Kidney capillary endothelial cell (primary cell): ENCODE data around the gene ARID3B.
"Not testable (repeated sequence)": the region's sequence is repeated elsewhere in the genome, so short reads cannot be mapped to it uniquely, and the experiment has no call there.

Experiments
- DNase-seq: peaks from one replicate; pipeline ENCODE4 v3.0.0-alpha.2; 2018; ENCODE audit warnings: low spot score

Gene ARID3B

DNA sequence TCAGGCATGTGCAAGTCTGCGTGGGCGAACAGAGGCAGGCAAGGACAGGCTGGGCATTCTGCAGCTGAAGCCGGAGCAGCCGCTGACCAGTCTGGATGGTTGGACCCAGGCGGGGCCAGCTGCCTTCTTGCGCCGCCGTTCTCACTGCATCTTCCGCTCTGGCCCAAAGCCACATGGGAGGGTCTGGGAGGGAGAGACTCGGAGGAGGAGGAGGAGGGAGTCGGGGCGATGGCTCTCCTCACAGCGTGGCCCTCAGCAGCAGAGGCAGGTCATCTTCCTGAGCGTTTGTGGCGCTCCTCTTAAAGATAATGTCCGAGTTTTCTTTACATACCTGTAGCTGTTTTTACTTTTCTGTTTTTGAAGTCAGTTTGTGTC, 80.5 kb downstream of the ARID3B start:
- no peak for DNase-seq

DNA sequence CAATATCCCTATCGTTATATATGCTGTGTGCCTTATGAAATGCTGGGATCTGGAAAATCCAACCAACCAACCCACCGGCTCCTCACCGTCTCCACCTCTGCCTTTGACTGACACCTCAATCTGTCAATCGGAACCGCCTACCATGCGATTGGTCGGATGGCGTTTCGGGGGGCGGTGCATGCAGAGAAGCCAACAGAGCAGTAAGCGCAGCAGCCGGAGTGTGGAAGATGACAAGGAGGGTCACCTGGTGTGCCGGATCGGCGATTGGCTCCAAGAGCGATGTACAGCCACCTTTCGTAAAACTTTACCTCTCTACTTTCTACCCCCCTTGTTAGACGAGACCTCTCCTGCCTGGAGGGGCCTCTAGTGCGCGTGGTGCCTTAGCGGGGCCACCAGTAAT, 80.9 kb downstream of the ARID3B start:
- no peak for DNase-seq

DNA sequence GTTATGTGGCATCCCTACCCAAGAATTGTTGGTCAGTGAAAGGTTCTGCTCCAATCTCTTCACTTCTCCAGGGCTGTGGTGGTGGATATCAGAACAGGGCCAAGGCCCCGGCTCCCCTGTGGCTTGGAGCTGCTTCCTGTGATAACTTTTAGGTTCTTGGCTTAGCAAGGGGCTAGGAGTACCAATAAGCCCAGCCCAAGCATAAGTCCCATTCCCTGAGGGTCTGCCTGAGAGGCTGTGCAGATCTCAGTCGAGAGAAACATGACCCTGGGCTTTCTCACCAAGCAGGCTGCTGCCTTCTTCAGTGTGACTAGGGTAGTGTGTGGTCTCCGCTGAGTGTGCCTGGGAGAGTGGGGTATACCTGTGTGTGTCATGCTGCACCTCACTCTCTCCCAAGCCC, 81.7 kb downstream of the ARID3B start:
- DNase-seq: no peak

DNA sequence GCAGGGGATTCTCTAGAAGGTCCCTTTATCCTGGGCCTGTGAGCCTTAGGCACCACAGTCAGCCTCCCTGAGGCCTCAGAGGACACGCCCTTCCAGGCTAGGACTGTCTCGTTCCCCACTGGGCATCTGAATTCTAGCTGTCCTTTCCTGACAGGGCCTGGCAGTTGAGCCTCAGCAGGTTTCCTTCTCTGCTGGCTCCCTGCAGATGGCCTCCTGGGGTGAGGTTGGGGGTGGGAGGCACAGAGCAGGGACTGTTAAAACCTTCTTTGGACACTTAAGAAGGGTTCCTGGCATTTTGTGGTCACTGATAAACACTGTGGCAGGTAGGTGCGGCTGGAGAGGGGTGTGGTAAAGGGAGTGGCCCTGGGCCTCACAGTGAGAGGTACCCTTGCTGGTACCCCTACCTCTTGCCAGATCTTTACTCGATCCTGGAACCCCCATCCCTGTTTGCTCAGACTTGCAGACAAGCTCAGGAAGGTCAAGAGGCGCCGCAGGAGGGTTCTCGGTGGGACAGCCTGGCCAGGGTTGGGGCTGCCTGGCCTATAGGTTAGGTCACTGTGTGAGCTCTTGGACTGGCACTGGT, 83.1 kb downstream of the ARID3B start:
- DNase-seq: no peak

DNA sequence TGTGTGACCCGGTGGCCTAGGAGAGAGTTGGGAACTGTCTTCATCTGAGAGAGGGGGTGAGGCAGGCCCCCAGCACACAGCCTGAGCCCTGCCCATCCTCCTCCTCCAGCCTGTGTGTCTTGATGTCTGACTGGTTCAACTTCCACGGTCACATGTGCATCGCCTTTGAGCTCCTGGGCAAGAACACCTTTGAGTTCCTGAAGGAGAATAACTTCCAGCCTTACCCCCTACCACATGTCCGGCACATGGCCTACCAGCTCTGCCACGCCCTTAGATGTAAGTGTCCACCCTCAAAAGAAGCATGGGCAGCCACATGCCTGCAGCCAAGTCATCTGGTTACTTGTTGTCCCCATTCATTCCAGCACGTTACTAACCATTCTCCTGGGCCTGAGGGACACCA, 84.7 kb downstream of the ARID3B start:
- DNase-seq: no peak

DNA sequence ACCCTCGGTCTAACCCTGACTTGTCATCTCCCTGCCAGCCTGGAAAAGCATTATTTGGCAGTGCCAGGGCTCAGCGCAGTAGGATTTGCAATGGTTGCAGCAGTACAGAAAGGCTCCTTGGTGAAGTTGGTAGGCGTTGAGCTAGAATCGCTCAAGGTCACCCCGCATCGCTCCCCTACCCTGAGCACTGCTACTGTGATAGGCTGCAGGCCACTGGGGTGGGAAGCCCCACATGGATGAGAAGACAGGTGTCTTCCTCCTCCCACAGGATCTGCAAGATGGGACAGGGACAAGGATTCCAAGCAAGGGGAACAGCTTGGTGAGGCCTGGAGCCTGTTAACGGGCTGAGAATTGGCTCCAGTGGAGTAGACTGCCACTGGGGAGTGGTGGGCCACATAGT, 85.3 kb downstream of the ARID3B start:
- DNase-seq: no peak

DNA sequence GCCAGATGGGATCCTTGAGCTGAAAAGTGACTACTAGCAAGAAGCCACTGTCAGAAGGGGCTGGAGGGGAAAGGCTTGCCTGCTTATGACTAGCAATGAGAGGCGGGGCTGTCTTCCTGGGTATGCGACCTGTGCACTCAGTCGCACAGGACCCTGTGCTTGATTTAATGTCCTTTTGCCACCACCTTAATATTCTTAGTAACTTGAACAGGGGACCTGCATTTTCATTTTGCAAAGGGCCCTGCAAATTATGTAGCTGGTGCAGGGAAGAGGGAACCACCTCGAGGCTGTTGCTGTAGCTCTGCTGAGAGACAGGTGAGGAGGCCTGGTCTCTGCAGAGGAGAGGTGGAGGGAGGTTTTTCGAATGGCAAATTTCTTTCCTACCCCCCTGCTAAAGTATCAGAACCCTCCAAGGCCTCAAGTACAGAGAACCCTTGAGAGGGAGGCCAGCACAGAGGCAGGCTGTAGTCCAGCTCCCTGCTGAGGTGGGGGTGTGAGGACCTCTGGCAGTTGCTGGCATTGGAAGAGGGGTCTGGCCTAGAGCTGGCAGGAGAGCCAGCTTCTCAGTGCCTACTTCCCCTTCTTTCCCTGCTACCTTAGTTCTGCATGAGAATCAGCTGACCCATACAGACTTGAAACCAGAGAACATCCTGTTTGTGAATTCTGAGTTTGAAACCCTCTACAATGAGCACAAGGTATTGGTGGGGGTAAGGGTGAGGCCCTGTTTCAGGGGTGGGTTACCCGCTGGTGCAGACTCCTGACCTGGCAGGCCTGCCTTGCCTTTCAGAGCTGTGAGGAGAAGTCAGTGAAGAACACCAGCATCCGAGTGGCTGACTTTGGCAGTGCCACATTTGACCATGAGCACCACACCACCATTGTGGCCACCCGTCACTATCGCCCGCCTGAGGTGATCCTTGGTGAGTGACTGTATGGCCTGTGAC, 86.0 kb downstream of the ARID3B start:
- DNase-seq: no peak

DNA sequence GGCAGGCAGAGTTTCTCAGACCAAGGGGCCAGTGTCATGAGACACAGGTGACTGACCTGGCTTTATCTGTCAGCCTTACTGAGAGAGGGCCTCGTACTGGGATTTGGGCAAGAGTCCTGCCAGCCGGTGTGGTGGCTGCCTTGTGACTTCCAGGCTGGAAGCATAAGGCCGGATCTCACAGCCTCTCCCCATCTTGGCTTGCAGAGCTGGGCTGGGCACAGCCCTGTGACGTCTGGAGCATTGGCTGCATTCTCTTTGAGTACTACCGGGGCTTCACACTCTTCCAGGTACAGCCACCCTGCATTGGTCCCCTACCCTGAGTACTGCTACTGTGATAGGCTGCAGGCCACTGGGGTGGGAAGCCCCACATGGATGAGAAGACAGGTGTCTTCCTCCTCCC, 86.7 kb downstream of the ARID3B start:
- DNase-seq: no peak

DNA sequence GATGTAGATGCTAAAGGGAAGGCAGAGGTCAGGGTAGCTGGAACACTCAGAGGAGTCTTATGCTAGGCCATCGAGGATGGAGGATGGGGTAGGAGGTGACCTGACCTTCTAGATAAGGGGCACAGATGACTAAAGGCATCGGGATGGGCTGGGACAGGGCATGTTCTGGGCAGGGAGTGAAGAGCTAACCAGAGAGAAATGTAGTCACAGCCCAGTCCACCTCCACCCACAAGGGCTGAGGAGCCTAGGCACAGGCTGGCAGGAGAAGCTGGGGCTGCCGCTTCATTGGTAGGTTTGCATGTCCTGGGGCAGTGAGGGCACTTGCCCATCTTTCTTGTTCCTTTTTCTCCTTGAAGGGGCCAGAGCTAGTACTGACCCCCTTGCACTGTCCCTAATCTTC, 87.2 kb downstream of the ARID3B start:
- no peak for DNase-seq

DNA sequence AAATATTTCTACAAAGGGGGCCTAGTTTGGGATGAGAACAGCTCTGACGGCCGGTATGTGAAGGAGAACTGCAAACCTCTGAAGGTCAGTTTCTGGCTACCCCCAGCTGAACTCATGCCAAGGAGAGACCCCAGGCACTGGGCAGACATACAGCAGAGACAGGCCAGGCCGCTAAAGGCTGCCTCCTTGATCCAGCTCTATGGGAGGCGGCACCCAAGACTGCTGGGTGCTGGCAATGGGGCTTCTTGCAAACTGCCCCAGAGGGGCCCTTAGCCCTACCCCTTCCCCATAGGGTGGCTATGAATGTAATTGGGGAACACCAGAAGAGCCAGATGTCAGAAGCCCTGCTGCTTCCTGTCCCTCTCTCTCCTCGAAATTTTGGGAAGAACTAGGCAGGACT, 87.9 kb downstream of the ARID3B start:
- DNase-seq: no peak

DNA sequence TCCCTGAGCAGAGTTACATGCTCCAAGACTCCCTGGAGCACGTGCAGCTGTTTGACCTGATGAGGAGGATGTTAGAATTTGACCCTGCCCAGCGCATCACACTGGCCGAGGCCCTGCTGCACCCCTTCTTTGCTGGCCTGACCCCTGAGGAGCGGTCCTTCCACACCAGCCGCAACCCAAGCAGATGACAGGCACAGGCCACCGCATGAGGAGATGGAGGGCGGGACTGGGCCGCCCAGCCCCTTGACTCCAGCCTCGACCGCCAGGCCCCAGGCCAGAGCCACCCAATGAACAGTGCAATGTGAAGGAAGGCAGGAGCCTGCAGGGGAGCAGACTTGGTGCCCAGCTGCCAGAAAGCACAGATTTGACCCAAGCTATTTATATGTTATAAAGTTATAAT, 88.7 kb downstream of the ARID3B start:
- DNase-seq: not testable (repeated sequence)

DNA sequence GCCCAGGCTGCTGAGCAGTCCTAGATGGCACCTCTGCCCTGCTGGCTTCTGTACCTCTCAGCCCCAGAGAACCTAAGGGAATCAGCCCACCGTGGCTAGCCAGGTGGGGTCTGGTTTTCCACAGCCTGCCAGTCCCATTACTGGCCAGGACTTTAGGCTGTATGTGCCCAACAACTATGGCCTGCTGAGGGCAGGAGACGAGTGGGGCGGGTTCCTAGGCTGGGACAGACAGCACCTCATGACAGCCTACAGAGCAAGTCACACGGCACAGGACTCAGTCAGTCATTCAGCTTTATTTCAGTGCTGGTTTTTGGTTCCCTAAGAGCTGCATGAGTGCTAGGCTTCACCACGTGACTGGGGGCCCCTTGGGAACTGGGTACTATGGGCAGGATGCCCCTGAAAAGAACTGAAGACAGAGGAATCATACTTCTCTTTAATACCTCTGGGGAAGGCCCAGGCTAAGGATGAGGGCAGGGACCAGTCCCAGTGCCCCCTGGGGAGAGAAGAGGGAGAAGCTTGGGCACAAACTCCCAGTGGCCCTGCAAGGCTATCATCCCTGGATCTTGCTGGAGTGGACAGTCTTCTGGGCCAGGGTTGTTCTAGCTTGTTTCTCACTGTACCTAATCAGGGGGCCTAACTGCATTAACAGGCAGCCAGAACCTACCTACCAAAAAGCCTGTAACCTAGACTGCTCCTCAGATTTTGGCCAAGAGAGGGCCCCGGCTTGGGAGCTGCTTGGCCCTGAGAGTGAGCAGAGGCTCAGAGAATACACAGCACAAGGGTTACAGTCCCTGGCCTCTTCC, 89.5 kb downstream of the ARID3B start:
- no peak for DNase-seq

DNA sequence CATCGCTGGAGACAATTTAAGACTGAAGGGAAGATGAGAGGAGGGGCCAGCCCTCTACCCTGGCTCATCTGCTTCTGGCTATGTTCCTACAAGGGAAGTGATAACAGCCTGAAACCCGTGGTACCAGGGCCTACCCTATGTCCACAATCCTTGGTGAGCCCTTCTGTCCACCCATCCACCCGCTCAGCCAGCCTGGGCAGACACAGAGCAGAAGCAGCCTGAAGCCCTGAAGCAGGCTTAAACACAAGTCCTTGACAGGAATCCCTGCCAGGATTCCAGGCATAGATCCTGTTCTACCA, 90.0 kb downstream of the ARID3B start:
- DNase-seq: no peak

DNA sequence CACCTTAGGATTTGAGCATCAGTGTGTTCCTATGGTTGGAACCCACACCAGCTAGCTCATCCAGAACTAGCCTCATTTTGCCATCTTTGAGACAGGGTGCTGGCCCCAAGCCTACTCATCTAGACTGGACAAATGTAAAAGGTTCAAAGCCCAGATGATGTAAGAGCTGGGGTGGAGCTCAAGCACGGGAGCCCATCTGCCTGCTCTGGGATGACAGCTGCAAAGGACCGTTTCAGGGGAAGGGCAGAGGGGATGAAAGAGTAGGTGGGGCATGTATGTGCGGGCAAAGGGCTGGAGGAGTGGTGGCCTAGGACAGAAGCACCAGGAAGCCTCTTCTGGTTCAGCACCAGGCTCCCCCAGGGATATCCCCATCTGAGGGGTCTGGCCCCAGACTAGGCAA, 90.4 kb downstream of the ARID3B start:
- DNase-seq: no peak

DNA sequence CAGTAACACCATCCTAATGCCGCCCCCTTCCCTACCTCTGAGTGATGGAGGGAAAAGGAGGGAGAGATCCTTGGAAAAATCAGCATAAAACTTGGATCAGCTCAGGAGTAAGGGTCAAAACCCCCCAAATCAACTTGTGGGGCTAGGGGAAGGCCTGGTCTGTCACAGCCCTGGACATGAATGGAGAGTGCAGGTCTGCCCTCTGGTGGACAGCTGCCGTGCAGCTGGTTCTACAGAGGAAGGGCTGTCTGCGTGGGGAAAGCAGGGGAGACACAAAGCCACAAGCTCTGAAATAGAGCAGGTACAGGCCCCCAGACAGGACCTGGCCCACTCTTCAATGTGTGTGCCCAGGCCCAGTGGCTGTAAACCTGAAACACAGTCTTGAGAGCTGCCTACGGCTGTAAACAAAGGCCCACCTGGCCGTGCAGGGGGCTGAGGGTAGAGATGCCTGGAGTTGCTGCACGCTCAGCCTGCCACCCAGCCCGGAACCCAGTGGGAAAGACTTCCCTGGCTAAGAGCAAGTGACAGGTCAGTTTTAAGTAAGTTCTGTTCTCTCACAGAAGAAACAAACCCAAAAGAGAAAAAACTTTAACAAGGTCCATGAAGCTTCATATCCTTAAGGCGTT, 91.0 kb downstream of the ARID3B start:
- DNase-seq: peak; percentile 48

DNA sequence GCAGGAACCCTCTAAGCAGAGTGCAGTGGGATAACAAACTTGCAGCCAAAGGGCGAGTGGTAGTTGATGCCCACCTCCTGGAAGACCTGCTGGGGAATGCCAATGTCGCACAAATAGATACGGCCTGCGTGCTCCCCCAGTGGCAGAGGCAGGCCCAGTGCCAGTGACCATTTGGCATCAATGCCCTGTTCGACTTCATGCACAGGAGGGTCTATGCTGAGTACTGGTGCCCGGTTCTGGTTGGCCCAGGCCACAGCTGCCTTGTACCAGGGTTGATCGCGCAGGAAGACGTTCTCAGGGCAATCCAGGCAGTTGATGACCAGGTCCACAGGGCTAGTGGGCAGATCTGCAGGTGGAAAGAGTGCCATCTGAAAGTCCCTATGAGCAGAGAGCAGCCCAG, 91.6 kb downstream of the ARID3B start:
- DNase-seq: no peak

DNA sequence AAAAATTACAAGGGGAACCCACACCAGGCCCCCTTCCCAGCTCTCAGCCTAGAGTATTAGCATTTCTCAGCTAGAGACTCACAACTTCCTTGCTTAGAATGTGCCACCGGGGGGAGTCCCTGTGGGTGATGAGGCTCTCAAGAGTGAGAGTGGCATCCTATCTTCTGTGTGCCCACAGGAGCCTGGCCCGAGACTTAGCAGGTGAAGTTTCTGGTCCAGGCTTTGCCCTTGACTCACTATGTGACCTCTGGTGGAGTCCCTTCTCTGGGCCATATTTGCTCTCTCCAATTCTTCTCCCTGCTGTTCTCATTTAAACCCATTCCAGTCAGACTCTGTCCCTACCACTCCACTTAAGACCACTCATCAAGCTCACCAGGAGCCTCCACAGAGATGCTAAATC, 92.8 kb downstream of the ARID3B start:
- no peak for DNase-seq

DNA sequence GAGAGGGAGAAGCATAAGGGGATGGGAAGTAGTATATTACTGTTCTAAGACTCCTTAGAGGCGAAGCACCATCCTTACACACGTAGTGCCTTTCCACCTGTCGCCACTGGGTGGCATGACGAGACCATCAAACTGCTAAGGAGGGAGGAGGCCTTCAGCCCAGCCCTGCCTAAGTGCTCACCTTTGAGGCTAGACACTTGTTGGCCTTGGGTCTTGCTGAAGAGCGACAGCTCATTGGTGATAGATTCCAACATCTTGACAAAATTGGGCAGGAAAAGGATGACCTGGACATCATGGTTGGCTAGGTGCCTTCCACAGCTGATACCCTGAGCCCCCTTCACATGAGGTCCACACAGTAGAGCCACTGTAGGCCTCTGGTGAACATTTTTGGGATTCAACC, 94.2 kb downstream of the ARID3B start:
- DNase-seq: peak; percentile 63

DNA sequence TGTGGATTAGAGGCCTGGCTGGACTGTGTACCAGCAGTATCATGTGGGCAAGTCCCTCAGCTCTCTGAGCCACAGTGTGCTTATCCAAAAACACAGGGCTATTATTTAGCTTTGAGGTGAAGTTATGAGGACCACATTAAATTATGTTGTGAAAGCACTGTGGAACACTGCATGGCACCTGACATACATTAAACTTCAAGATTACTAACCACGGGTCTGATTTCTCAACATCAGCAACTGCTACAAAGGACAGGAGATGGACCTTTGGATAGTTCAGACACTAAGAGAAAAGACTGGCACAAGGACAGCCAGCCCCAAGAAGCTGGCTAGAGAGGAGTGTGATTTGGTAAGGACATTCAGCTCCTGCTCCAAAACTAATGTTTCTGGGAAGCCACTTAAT, 96.0 kb downstream of the ARID3B start:
- no peak for DNase-seq

DNA sequence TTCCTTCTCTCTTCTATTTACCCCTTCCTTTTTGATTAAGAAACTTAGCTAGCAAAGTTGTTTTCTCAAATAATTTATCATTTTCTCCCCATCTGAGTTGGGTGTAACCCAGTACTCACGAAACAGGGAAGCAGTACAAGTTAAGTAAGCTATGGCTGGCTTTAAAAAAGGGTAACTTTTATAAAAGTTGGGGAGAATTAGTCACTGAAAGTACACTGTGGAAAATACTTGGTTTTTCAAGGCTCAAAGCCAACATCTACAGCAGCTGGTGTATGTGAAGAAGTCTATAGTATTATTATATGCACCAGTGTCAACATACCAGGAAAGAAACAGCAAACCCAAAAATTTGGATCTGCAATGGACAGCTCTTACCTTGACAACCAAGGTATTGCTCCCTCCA, 100.1 kb downstream of the ARID3B start:
- no peak for DNase-seq

DNA sequence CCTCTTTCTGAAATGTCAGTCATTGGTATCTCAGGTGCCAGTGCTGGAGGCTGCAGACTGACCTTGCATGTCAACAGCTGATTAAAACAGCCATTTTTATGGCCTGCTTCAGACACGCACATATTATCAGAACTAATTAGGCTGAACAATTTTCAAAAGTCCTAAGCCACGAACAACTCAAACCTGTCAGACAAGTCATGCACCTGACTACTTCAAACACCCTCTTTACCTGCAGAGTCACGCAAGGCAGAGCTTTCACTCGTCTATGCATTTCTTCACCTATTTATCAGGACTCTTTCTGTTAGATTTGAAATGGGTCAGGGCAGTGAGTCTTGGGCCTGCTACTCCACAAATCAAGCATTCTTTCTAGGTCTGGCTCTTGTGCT, 101.3 kb downstream of the ARID3B start:
- no peak for DNase-seq

DNA sequence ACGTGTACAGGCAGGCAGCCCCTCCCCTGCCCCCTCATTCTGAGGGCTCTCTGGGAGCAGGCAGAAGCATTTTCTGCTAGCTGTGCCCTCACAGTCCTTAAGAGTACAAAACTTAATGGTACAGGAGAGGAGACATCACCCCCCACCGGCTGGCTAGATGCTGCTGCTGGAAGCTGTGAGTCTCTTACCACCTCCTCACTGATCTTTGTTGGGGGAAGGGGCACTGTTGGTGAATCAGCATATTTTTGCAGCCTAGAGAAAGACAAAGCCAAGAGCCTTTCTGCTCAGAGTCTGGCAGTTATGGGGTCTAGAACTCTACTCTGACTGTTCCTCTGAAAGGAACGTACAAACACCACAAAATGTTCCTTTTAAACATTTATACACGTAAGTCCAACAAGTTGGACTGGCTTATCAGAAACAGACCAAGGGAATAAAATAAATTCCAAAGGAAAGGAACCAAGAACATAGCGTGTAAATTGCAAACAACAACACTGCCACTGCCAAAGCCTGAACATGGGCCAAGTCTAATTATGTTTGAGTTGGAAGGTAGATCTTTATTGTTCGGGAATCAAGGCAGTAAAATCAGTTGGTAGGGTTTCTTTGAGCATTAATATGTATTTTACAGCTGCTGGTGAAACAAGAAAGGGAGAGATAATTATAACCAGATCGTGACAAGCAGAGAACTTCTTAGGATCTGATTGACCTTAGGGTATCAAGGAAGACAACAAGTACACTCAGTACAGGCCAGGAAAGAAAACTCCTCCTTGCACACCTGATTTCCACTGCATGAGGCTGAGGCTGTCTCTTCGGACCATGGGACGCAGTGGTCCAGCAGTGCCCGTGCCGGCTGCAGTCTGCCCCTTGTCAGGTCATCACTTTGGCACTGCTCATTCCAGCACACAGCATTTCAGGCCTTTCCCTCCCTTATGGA, 102.0 kb downstream of the ARID3B start:
- DNase-seq: no peak
